Fibroblast of mammary gland (primary cell): Measurements from ENCODE around the gene TNFAIP8L1.

Experiments
- DNase-seq: peaks from one replicate; pipeline ENCODE4 v3.0.0-alpha.2; 2010; ENCODE audit warnings: low read depth
- H3K4me3 ChIP-seq: 2 replicates; pipeline ENCODE4 v1.5.1; 2011; ENCODE audit warnings: low read depth, mild to moderate bottlenecking, low read length, moderate library complexity; ENCODE audit not compliant: control insufficient read depth
- CTCF ChIP-seq: conservative IDR thresholded peaks from 2 replicates; pipeline ENCODE4 v1.5.1; 2011; ENCODE audit warnings: low read depth, low read length, inconsistent platforms; ENCODE audit not compliant: control insufficient read depth, insufficient read depth

Gene TNFAIP8L1

GRCh38 chr19:4669723-4670480 lies 30.6 kb downstream of the TNFAIP8L1 start, which contains the start of gene MYDGF:
Gene MYDGF, minus strand, starts transcription at chr19:4670342. Its CDS starts 8 bp downstream, at chr19:4670334.
- peak within 1 kb of the TSS; percentile 86 for H3K4me3 ChIP-seq
- no peak for TF ChIP-seq CTCF
- peak; percentile 84 for DNase-seq

- H3K4me3 ChIP-seq: no peak overlapping the region
- no peak for DNase-seq
- TF ChIP-seq CTCF: no peak
Observed at GRCh38 chr19:4671185-4671851, 32.0 kb downstream of the TNFAIP8L1 start.

- TF ChIP-seq CTCF: no peak
- H3K4me3 ChIP-seq: no peak overlapping the region
Observed at GRCh38 chr19:4673216-4673615, 33.9 kb downstream of the TNFAIP8L1 start.

GRCh38 chr19:4673726-4674125 lies 34.4 kb downstream of the TNFAIP8L1 start:
- no peak for DNase-seq
- no peak for TF ChIP-seq CTCF
- H3K4me3 ChIP-seq: no peak overlapping the region

More at GRCh38 chr19:4673216-4673615, 33.9 kb downstream of the TNFAIP8L1 start:
- no peak for DNase-seq

GRCh38 chr19:4675346-4675745 lies 36.0 kb downstream of the TNFAIP8L1 start:
- TF ChIP-seq CTCF: no peak
- DNase-seq: no peak
- H3K4me3 ChIP-seq: no peak overlapping the region

- peak; percentile 56 for TF ChIP-seq CTCF
- H3K4me3 ChIP-seq: no peak overlapping the region
Observed at GRCh38 chr19:4676955-4677731, 37.8 kb downstream of the TNFAIP8L1 start.

More at GRCh38 chr19:4676955-4677731, 37.8 kb downstream of the TNFAIP8L1 start:
- peak; percentile 62 for DNase-seq
